ENCODE data around the gene NDFIP1.

The NDFIP1 gene

GRCh38 chr5:142189813-142190212 lies 81.2 kb downstream of the NDFIP1 start:
- DNase-seq (ENCODE audit: low read depth) = no peak

- no peak for DNase-seq (ENCODE audit: low read depth)
Measured at GRCh38 chr5:142191776-142192175, 83.2 kb downstream of the NDFIP1 start.

- DNase-seq (ENCODE audit: low read depth) = no peak
Measured at GRCh38 chr5:142192286-142193113, 83.9 kb downstream of the NDFIP1 start.

- DNase-seq (ENCODE audit: low read depth) = no peak
Measured at GRCh38 chr5:142193114-142193428, 84.5 kb downstream of the NDFIP1 start.

- no peak for DNase-seq (ENCODE audit: low read depth)
Measured at GRCh38 chr5:142197098-142197497, 88.5 kb downstream of the NDFIP1 start.

- no peak for DNase-seq (ENCODE audit: low read depth)
Measured at GRCh38 chr5:142197781-142198180, 89.2 kb downstream of the NDFIP1 start.

- DNase-seq (ENCODE audit: low read depth) = no peak
Measured at GRCh38 chr5:142199388-142199787, 90.8 kb downstream of the NDFIP1 start.

GRCh38 chr5:142200387-142200786 lies 91.8 kb downstream of the NDFIP1 start:
- DNase-seq (ENCODE audit: low read depth) = no peak

GRCh38 chr5:142201471-142201887 lies 92.9 kb downstream of the NDFIP1 start:
- DNase-seq (ENCODE audit: low read depth) = no peak

- DNase-seq (ENCODE audit: low read depth) = no peak
Measured at GRCh38 chr5:142202282-142202681, 93.7 kb downstream of the NDFIP1 start.

All from T follicular helper cell (primary cell).